H1 (cell line): ENCODE measurements around the gene NAPA. TPM values are rescaled to one million over a fixed set of nuclear protein-coding genes. Genes with fewer than 3 reads are reported as not detected.

ENCODE experiments used
- CTCF ChIA-PET: fragments of 300-600 bp; sonication (Branson Sonifier 250); formaldehyde crosslinking; loops from one replicate; lab custom pipeline; 2021; ENCODE audit not compliant: partially characterized antibody; lab: Charles Lee
- POLR2A ChIA-PET: fragments of 300-600 bp; sonication (Branson Sonifier 250); formaldehyde crosslinking; loops from one replicate; lab custom pipeline; 2021; ENCODE audit warnings: inconsistent platforms; ENCODE audit not compliant: partially characterized antibody; lab: Charles Lee
- DNase-seq, 2 experiments: peaks; one replicate each; pipeline versions ENCODE4 v3.0.0 to v3.0.0-alpha.2; 2010 to 2022; ENCODE audit warnings: low spot score in 2 of 2, low read depth in 1 of 2, mixed read lengths in 1 of 2
- FAIRE-seq: peaks from 2 replicates; lab custom pipeline; 2011; peaks lifted over from hg19 to GRCh38; lab: Jason Lieb, UNC
- H2AFZ ChIP-seq: 2 replicates; pipeline ENCODE4 v1.8.1; 2012; ENCODE audit warnings: low read length, inconsistent platforms
- H2AK5ac ChIP-seq: 2 replicates; pipeline ENCODE4 v1.6.1; 2013; ENCODE audit warnings: low read depth, low read length
- H2BK120ac ChIP-seq: replicated peaks from 2 replicates; pipeline ENCODE3; 2013; ENCODE audit warnings: low read depth, low read length, inconsistent platforms
- H2BK12ac ChIP-seq: 2 replicates; pipeline ENCODE4 v1.6.1; 2013; ENCODE audit warnings: low read depth, low read length
- H2BK15ac ChIP-seq: 2 replicates; pipeline ENCODE4 v1.6.1; 2013; ENCODE audit warnings: low read length
- H2BK20ac ChIP-seq: 2 replicates; pipeline ENCODE4 v1.6.1; 2013; ENCODE audit warnings: low read length
- H2BK5ac ChIP-seq: 2 replicates; pipeline ENCODE4 v1.6.1; 2013; ENCODE audit warnings: low read depth, low read length
- H3K14ac ChIP-seq: 2 replicates; pipeline ENCODE4 v1.6.1; 2013; ENCODE audit warnings: inconsistent platforms; ENCODE audit not compliant: insufficient read length
- H3K18ac ChIP-seq: 2 replicates; pipeline ENCODE4 v1.6.1; 2013; ENCODE audit warnings: low read length; ENCODE audit errors: extremely low read depth
- H3K23ac ChIP-seq: 2 replicates; pipeline ENCODE4 v1.6.1; 2013; ENCODE audit warnings: inconsistent platforms; ENCODE audit not compliant: insufficient read length
- H3K23me2 ChIP-seq: 2 replicates; pipeline ENCODE4 v1.6.1; 2013; ENCODE audit warnings: low read depth, low read length
- H3K27ac ChIP-seq: 2 replicates; pipeline ENCODE4 v1.6.1; 2011; ENCODE audit warnings: low read depth, low read length, inconsistent platforms
- H3K27me3 ChIP-seq, 4 experiments: replicated peaks in 1 of 4; 1 replicate in 1 of 4; 2 replicates in 3 of 4; pipeline versions ENCODE4 v1.6.1 to v1.8.1; 2011 to 2013; ENCODE audit warnings: low read length in 3 of 4, mild to moderate bottlenecking in 3 of 4, inconsistent platforms in 2 of 4, mixed read lengths in 2 of 4, moderate library complexity in 1 of 4; ENCODE audit not compliant: control insufficient read depth in 3 of 4, insufficient read depth in 3 of 4; ENCODE audit errors: extremely low read depth in 1 of 4
- H3K36me3 ChIP-seq, 4 experiments: 2 replicates each; pipeline versions ENCODE4 v1.6.1 to v1.8.1; 2011 to 2013; ENCODE audit warnings: mild to moderate bottlenecking in 4 of 4, low read length in 3 of 4, moderate library complexity in 2 of 4, control low read depth in 1 of 4, inconsistent platforms in 1 of 4; ENCODE audit not compliant: insufficient read depth in 4 of 4, control insufficient read depth in 2 of 4
- H3K4ac ChIP-seq: replicated peaks from 2 replicates; pipeline ENCODE3; 2013; ENCODE audit warnings: low read length, low read depth, mixed read lengths, inconsistent platforms; ENCODE audit not compliant: insufficient read length
- H3K4me1 ChIP-seq, 4 experiments: replicated peaks in 1 of 4; 1 replicate in 1 of 4; 2 replicates in 3 of 4; pipeline versions ENCODE4 v1.6.1 to v1.8.1; 2011 to 2013; ENCODE audit warnings: low read length in 3 of 4, inconsistent platforms in 2 of 4, mixed read lengths in 1 of 4; ENCODE audit not compliant: insufficient read depth in 4 of 4, control insufficient read depth in 3 of 4
- H3K4me2 ChIP-seq, 2 experiments: 2 replicates each; pipeline versions ENCODE4 v1.6.1 to v1.8.1; 2011 to 2013; ENCODE audit warnings: low read depth in 2 of 2, low read length in 2 of 2, control low read depth in 1 of 2, inconsistent platforms in 1 of 2, mild to moderate bottlenecking in 1 of 2; ENCODE audit not compliant: insufficient read depth in 1 of 2
- H3K4me3 ChIP-seq, 4 experiments: fragments of 200-600, 300-600 bp in 1 of 4; sonication (generic), shearing (Covaris generic), sonication (Bioruptor Twin) in 1 of 4; 2 replicates each; pipeline versions ENCODE4 v1.5.1 to v1.8.1; 2011 to 2016; ENCODE audit warnings: low read length in 4 of 4, low read depth in 3 of 4, control low read depth in 2 of 4, inconsistent platforms in 2 of 4, mild to moderate bottlenecking in 2 of 4, mixed read lengths in 1 of 4, moderate library complexity in 1 of 4; ENCODE audit not compliant: insufficient read depth in 2 of 4; ENCODE audit errors: extremely low read depth in 1 of 4
- H3K56ac ChIP-seq: replicated peaks from 2 replicates; pipeline ENCODE3; 2013; ENCODE audit warnings: low read depth, mild to moderate bottlenecking, mixed read lengths, low read length, inconsistent platforms; ENCODE audit not compliant: insufficient read length
- H3K79me1 ChIP-seq: 2 replicates; pipeline ENCODE4 v1.6.1; 2013; ENCODE audit warnings: low read depth, low read length, control low read depth
- H3K79me2 ChIP-seq, 2 experiments: 2 replicates each; pipeline versions ENCODE4 v1.6.1 to v1.8.1; 2012 to 2013; ENCODE audit warnings: low read length in 2 of 2, mild to moderate bottlenecking in 2 of 2, inconsistent platforms in 1 of 2; ENCODE audit not compliant: insufficient read depth in 2 of 2, control insufficient read depth in 1 of 2
- H3K9ac ChIP-seq, 4 experiments: replicated peaks in 1 of 4; 1 replicate in 1 of 4; 2 replicates in 3 of 4; pipeline versions ENCODE4 v1.6.1 to v1.8.1; 2011 to 2013; ENCODE audit warnings: low read depth in 3 of 4, low read length in 3 of 4, control low read depth in 2 of 4, mild to moderate bottlenecking in 2 of 4, moderate library complexity in 2 of 4, inconsistent platforms in 1 of 4; ENCODE audit errors: extremely low read depth in 1 of 4
- H3K9me3 ChIP-seq, 2 experiments: 2 replicates each; pipeline versions ENCODE4 v1.6.1 to v1.8.1; 2012 to 2013; ENCODE audit warnings: mild to moderate bottlenecking in 2 of 2, moderate library complexity in 2 of 2, control low read depth in 1 of 2, inconsistent platforms in 1 of 2, low read depth in 1 of 2, low read length in 1 of 2, mixed read lengths in 1 of 2; ENCODE audit not compliant: insufficient read depth in 2 of 2
- H4K20me1 ChIP-seq, 2 experiments: replicated peaks in 1 of 2; 2 replicates each; pipeline versions ENCODE3 to v1.8.1; 2011 to 2013; ENCODE audit warnings: inconsistent platforms in 2 of 2, low read length in 2 of 2, mild to moderate bottlenecking in 1 of 2; ENCODE audit not compliant: insufficient read depth in 2 of 2, control insufficient read depth in 1 of 2
- H4K5ac ChIP-seq: 2 replicates; pipeline ENCODE4 v1.6.1; 2013; ENCODE audit warnings: low read length, low read depth, mixed read lengths, inconsistent platforms; ENCODE audit not compliant: insufficient read length
- H4K8ac ChIP-seq: 2 replicates; pipeline ENCODE4 v1.8.0; 2013; ENCODE audit warnings: mild to moderate bottlenecking, moderate library complexity, low read length, inconsistent platforms; ENCODE audit not compliant: insufficient read depth; ENCODE audit errors: extremely low read depth
- H4K91ac ChIP-seq: replicated peaks from 2 replicates; pipeline ENCODE3; 2013; ENCODE audit warnings: low read length, mixed read lengths, inconsistent platforms; ENCODE audit not compliant: insufficient read length
- CEBPB ChIP-seq: IDR thresholded peaks from 2 replicates; pipeline ENCODE4 v1.6.1; 2012; ENCODE audit warnings: low read depth, low read length
- E2F6 ChIP-seq: IDR thresholded peaks from 2 replicates; pipeline ENCODE4 v1.6.1; 2012; ENCODE audit warnings: inconsistent platforms
- EP300 ChIP-seq, 2 experiments: IDR thresholded peaks; 1 replicate in 1 of 2; 2 replicates in 1 of 2; pipeline ENCODE4 v1.6.1; 2011 to 2012; ENCODE audit warnings: low read depth in 2 of 2, low read length in 2 of 2, mild to moderate bottlenecking in 2 of 2, borderline replicate concordance in 1 of 2, inconsistent platforms in 1 of 2, moderate library complexity in 1 of 2
- HDAC6 ChIP-seq: IDR thresholded peaks from one replicate; pipeline ENCODE4 v1.7.1; 2012; ENCODE audit warnings: low read depth, mild to moderate bottlenecking, inconsistent platforms, low read length, moderate library complexity
- JUN ChIP-seq: IDR thresholded peaks from 2 replicates; pipeline ENCODE4 v1.6.1; 2011; ENCODE audit warnings: low read depth, mild to moderate bottlenecking, improper control_type of control experiment, low read length
- KDM1A ChIP-seq: fragments of 200-600, 300-600 bp; sonication (generic); IDR thresholded peaks from 2 replicates; pipeline ENCODE4 v1.7.1; 2016; ENCODE audit warnings: mild to moderate bottlenecking, low read length, borderline replicate concordance
- KDM4A ChIP-seq: IDR thresholded peaks from one replicate; pipeline ENCODE4 v1.7.1; 2012; ENCODE audit warnings: low read depth, mild to moderate bottlenecking, moderate library complexity, low read length, inconsistent platforms; ENCODE audit not compliant: severe bottlenecking
- PHF8 ChIP-seq: fragments of 200-600 bp; sonication (generic); conservative IDR thresholded peaks from 2 replicates; pipeline ENCODE4 v1.7.1; 2012; ENCODE audit warnings: low read depth, mild to moderate bottlenecking, inconsistent platforms, low read length, moderate library complexity
- RNF2 ChIP-seq: fragments of 200-900, 300-1000 bp; sonication (generic); IDR thresholded peaks from 2 replicates; pipeline ENCODE4 v1.7.1; 2016; ENCODE audit warnings: borderline replicate concordance, low read depth, mild to moderate bottlenecking, antibody characterized with exemption, low read length; ENCODE audit not compliant: poor library complexity, severe bottlenecking; ENCODE audit errors: missing control alignments
- RXRA ChIP-seq: IDR thresholded peaks from 2 replicates; pipeline ENCODE4 v1.6.1; 2011; ENCODE audit warnings: low read depth, mild to moderate bottlenecking, low read length, moderate library complexity; ENCODE audit not compliant: insufficient read depth
- SRF ChIP-seq: IDR thresholded peaks from 2 replicates; pipeline ENCODE4 v1.6.1; 2011; ENCODE audit warnings: mild to moderate bottlenecking, low read depth, low read length, moderate library complexity
- WGBS, 2 experiments: shearing (Covaris generic) in 1 of 2; methylation state at CpG; one replicate each; pipeline versions ENCODE4 v1.1.6 to v1.1.7; 2013 to 2015; ENCODE audit warnings: low lambda C conversion rate in 2 of 2, mixed read lengths in 2 of 2, inconsistent platforms in 1 of 2, low coverage in 1 of 2, missing lambda C conversion rate in 1 of 2; ENCODE audit not compliant: insufficient replicate concordance in 2 of 2, insufficient coverage in 1 of 2, insufficient read length in 1 of 2; ENCODE audit errors: extremely low coverage in 1 of 2, missing lambda C conversion rate in 1 of 2; 5-methylcytosine and 5-hydroxymethylcytosine counted together
- polyA plus RNA-seq, 7 experiments: library from polyadenylated mRNA; depleted of rRNA in 3 of 7; stranded (reverse) in 5 of 7; unstranded in 2 of 7; fragments of >200 nt in 5 of 7; fragments of 200-250 nt in 2 of 7; gene quantifications; 1 replicate in 5 of 7; 2 replicates in 1 of 7; 4 replicates in 1 of 7; pipeline versions ENCODE4 v1.2.1 to v1.2.3, GENCODE V29; 2011 to 2013; ENCODE audit warnings: missing spikeins in 2 of 7, mixed read lengths in 2 of 7
- total RNA-seq: library from RNA; stranded (reverse); fragmentation: NEBNext Ultra II Directional; extraction: Animal tissue kit (Norgen Biotek cat#: 25700); gene quantifications from 2 replicates; pipeline ENCODE4 v1.2.1, GENCODE V29; 2021

NAPA gene
- total and polyA plus RNA-seq, 2 of the 8 experiments (the other 6 are each of a cell fraction or from before 2014, with no cell fraction given) = 58.5 to 78.2 TPM

DNA sequence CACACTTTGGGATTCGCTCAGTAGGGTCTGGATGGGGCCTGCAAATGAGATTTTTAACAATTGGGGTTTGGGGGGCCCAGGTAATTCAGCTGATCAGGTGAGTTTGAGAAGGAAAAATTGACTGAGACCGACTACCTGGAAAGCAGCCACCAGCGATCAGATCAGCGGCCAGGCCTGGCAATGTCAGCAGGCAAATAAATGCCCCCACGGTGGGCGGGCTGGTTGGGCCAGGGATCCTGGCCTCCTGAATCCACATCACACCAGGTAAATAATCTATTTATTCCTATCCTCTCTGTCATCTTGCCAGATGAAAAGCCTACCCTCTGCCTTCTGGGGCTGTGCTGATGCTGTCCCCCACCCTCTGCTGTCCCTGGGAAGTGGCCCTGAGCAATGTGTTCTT, 9.4 kb downstream of the NAPA start:
- TF ChIP-seq KDM4A (no peak), E2F6 (no peak), JUN (no peak), KDM1A (no peak), PHF8 (no peak), SRF (no peak), HDAC6 (no peak), RNF2 (no peak), RXRA (no peak), EP300 (IDR thresholded peaks at IDR 0.05; ENCODE audit: borderline replicate concordance in 1 of 2, low read depth in 2 of 2, low read length in 2 of 2) (no peak), CEBPB (no peak)
- H2BK20ac ChIP-seq = no peak overlapping the region
- no peak overlapping the region for H3K18ac ChIP-seq
- ChIA-PET POLR2A (interaction anchor here (5.0 kb wide), 1 partner anchor 21 kb away, joined by 17 read pairs; the partner anchor contains the start of gene KPTN), CTCF (interaction anchor here (0.6 kb wide), 1 partner anchor 22 kb away, joined by 3 read pairs; the partner anchor contains the start of gene KPTN)
- no peak overlapping the region for H2BK12ac ChIP-seq
- peaks cover under 1 to 6% of the 10 kb centered on the region in 2 experiments for H4K20me1 ChIP-seq
- no peaks in the 10 kb centered on the region for H3K23me2 ChIP-seq
- WGBS, 2 experiments = 94% methylated on average over 6 of the region's 6 CpGs; no CpG with 5 or more reads in 1 of the 2 experiments
- no peak overlapping the region for H3K9ac ChIP-seq
- peaks cover 0 to 8% (median 2%) of the 10 kb centered on the region in 4 experiments; a peak in 5 of 7 replicates for H3K4me1 ChIP-seq
- no peak overlapping the region for H4K5ac ChIP-seq
- no peak overlapping the region for H3K23ac ChIP-seq
- H3K36me3 ChIP-seq = no peaks in the 10 kb centered on the region
- no peak overlapping the region for H3K4me3 ChIP-seq
- H3K79me1 ChIP-seq = peaks cover 21% of the 10 kb centered on the region
- DNase-seq (no peak), FAIRE-seq (no peak)
- H3K4me2 ChIP-seq = no peak overlapping the region
- no peaks in the 10 kb centered on the region for H3K9me3 ChIP-seq
- H2BK5ac ChIP-seq = no peak overlapping the region
- no peak overlapping the region for H3K14ac ChIP-seq
- H3K27me3 ChIP-seq = no peaks in the 10 kb centered on the region
- H3K27ac ChIP-seq = no peak overlapping the region
- no peak overlapping the region for H3K56ac ChIP-seq
- no peak overlapping the region for H4K91ac ChIP-seq
- no peak overlapping the region for H4K8ac ChIP-seq
- peaks cover 3 to 44% of the 10 kb centered on the region in 2 experiments; a peak in 2 of 4 replicates for H3K79me2 ChIP-seq
- H2AK5ac ChIP-seq = no peak overlapping the region
- H3K4ac ChIP-seq = no peak overlapping the region
- no peak overlapping the region for H2BK15ac ChIP-seq
- H2BK120ac ChIP-seq = no peak overlapping the region
- no peak overlapping the region for H2AFZ ChIP-seq
